Right lung (tissue), 5 donors: Measurements from ENCODE around the gene UBE3C. TPM values are rescaled to one million over a fixed set of nuclear protein-coding genes. Genes with fewer than 3 reads are reported as not detected.

Experiments
- polyA plus RNA-seq, 5 donors: library from polyadenylated mRNA; unstranded; fragments of 120-200 nt; gene quantifications; one replicate each; pipeline versions ENCODE4 v1.2.1 to v1.2.3, GENCODE V29; 2013; ENCODE audit warnings: inconsistent platforms in 1 of 5, low replicate concordance in 1 of 5; ENCODE audit not compliant: insufficient read length in 5 of 5, insufficient read depth in 1 of 5

UBE3C gene
- polyA plus RNA-seq, 5 donors, result 36.6 to 46.0 (median 42.1) TPM

Other genes with a start within 250 kb of the UBE3C start
- gene LMBR1, start 245.7 kb upstream of the UBE3C start, polyA plus RNA-seq, result 10 to 100 TPM; 45.7 to 68.3 (median 63.6) TPM
- gene NOM1, start 189.2 kb upstream of the UBE3C start, polyA plus RNA-seq, result 10 to 100 TPM; 23.2 to 37.2 (median 25.8) TPM
- under 1 TPM; 0.16 to 0.45 (median 0.29) TPM for gene MNX1, start 128.3 kb upstream of the UBE3C start, polyA plus RNA-seq
- gene DNAJB6, start 198.1 kb downstream of the UBE3C start, polyA plus RNA-seq, result 100 to 1,000 TPM; 128 to 154 (median 140) TPM